GM12878 (cell line): ENCODE measurements around the gene TPRG1. TPM values are rescaled to one million over a fixed set of nuclear protein-coding genes. Genes with fewer than 3 reads are reported as not detected.

Experiments
- ASH2L ChIP-seq: fragments of 300-600, 200-600 bp; sonication (generic); IDR thresholded peaks from 2 replicates; pipeline ENCODE4 v1.6.1; 2017; ENCODE audit warnings: low read depth, mild to moderate bottlenecking, borderline replicate concordance
- BACH1 ChIP-seq: fragments of 450-650 bp; IDR thresholded peaks from 2 replicates; pipeline ENCODE4 v1.6.1; 2017; ENCODE audit warnings: mild to moderate bottlenecking, borderline replicate concordance
- CBX3 ChIP-seq: fragments of 200-600 bp; sonication (generic); IDR thresholded peaks from 2 replicates; pipeline ENCODE4 v1.6.1; 2016; ENCODE audit warnings: low read depth, borderline replicate concordance
- CREM ChIP-seq: IDR thresholded peaks from 2 replicates; pipeline ENCODE4 v1.6.1; 2014; ENCODE audit warnings: antibody characterized with exemption, low read depth
- DPF2 ChIP-seq: fragments of 450-650 bp; IDR thresholded peaks from 2 replicates; pipeline ENCODE4 v1.6.1; 2017; ENCODE audit warnings: mild to moderate bottlenecking
- E4F1 ChIP-seq: fragments of 450-650 bp; IDR thresholded peaks from 2 replicates; pipeline ENCODE4 v1.6.1; 2018; ENCODE audit warnings: borderline replicate concordance, mild to moderate bottlenecking; ENCODE audit not compliant: partially characterized antibody
- FOS ChIP-seq: IDR thresholded peaks from 3 replicates; pipeline ENCODE4 v1.6.1; 2011; ENCODE audit warnings: borderline replicate concordance; ENCODE audit not compliant: insufficient read length; ENCODE audit errors: extremely low read depth
- IKZF2 ChIP-seq, 2 experiments: fragments of 450-650 bp; IDR thresholded peaks; 2 replicates each; pipeline ENCODE4 v1.6.1; 2017; ENCODE audit warnings: mild to moderate bottlenecking in 2 of 2, moderate library complexity in 2 of 2
- JUND ChIP-seq: IDR thresholded peaks from 2 replicates; pipeline ENCODE4 v1.6.1; 2012; ENCODE audit warnings: low read depth, mild to moderate bottlenecking, low read length, improper control_type of control experiment, moderate library complexity
- MTA3 ChIP-seq: IDR thresholded peaks from 2 replicates; pipeline ENCODE4 v1.6.1; 2012; ENCODE audit warnings: low read length, inconsistent platforms, borderline replicate concordance
- MYB ChIP-seq: fragments of 150-350 bp; IDR thresholded peaks from 2 replicates; pipeline ENCODE4 v1.6.1; 2014; ENCODE audit warnings: mild to moderate bottlenecking, low read depth, low read length, borderline replicate concordance
- PAX8 ChIP-seq: fragments of 450-650 bp; IDR thresholded peaks from 2 replicates; pipeline ENCODE4 v1.6.1; 2017; ENCODE audit warnings: mild to moderate bottlenecking, moderate library complexity
- POU2F2 ChIP-seq: IDR thresholded peaks from 3 replicates; pipeline ENCODE4 v1.6.1; 2011; ENCODE audit warnings: low read depth, mild to moderate bottlenecking, low read length, borderline replicate concordance
- RCOR1 ChIP-seq: conservative IDR thresholded peaks from 2 replicates; pipeline ENCODE4 v1.6.1; 2012; ENCODE audit warnings: low read depth, low read length, improper control_type of control experiment
- RELB ChIP-seq: fragments of 450-650 bp; IDR thresholded peaks from 2 replicates; pipeline ENCODE4 v1.6.1; 2017; ENCODE audit warnings: low read depth, mild to moderate bottlenecking, moderate library complexity
- RUNX3 ChIP-seq: IDR thresholded peaks from 2 replicates; pipeline ENCODE4 v1.6.1; 2012; ENCODE audit warnings: low read length, inconsistent platforms
- SMAD5 ChIP-seq: IDR thresholded peaks from 2 replicates; pipeline ENCODE4 v1.6.1; 2016; ENCODE audit warnings: antibody characterized with exemption, low read depth
- SMC3 ChIP-seq: IDR thresholded peaks from 2 replicates; pipeline ENCODE4 v1.6.1; 2011; ENCODE audit warnings: low read length, improper control_type of control experiment, borderline replicate concordance
- SP1 ChIP-seq: IDR thresholded peaks from one replicate; pipeline ENCODE4 v1.6.1; 2011; ENCODE audit warnings: low read depth, low read length
- STAT3 ChIP-seq: IDR thresholded peaks from 2 replicates; pipeline ENCODE4 v1.6.1; 2011; ENCODE audit warnings: low read depth, low read length, improper control_type of control experiment
- SUZ12 ChIP-seq: fragments of 200-600 bp; sonication (generic); IDR thresholded peaks from one replicate; pipeline ENCODE4 v1.6.1; 2018; ENCODE audit warnings: antibody characterized with exemption, mild to moderate bottlenecking; ENCODE audit not compliant: unreplicated experiment
- TAF1 ChIP-seq: IDR thresholded peaks from 2 replicates; pipeline ENCODE4 v1.6.1; 2011; ENCODE audit warnings: mild to moderate bottlenecking, low read depth, low read length, borderline replicate concordance
- ZNF207 ChIP-seq: fragments of 450-650 bp; IDR thresholded peaks from 2 replicates; pipeline ENCODE4 v1.6.1; 2014; ENCODE audit warnings: antibody characterized with exemption, mild to moderate bottlenecking, borderline replicate concordance
- ZNF217 ChIP-seq: fragments of 450-650 bp; IDR thresholded peaks from 2 replicates; pipeline ENCODE4 v1.6.1; 2017; ENCODE audit warnings: antibody characterized with exemption, mild to moderate bottlenecking
- polyA plus RNA-seq, 11 experiments: library from polyadenylated mRNA; depleted of rRNA in 4 of 11; unstranded in 6 of 11; stranded (reverse) in 5 of 11; fragments of >200 nt; fragmentation: Nextera tagmentation in 4 of 11; fragmentation: Illumina TruSeq in 1 of 11; extraction: Ambion mirVana in 4 of 11; extraction: Trizol in 1 of 11; gene quantifications; 1 replicate in 1 of 11; 2 replicates in 10 of 11; pipeline versions ENCODE4 v1.2.1 to v1.2.3, GENCODE V29; 2011 to 2016; ENCODE audit warnings: inconsistent platforms in 2 of 11, missing spikeins in 2 of 11, low read depth in 1 of 11
- total RNA-seq, 4 experiments: library from RNA; depleted of rRNA in 3 of 4; stranded (reverse); fragments of >200 nt in 3 of 4; fragmentation: Illumina TruSeq in 1 of 4; extraction: Trizol in 1 of 4; gene quantifications; 2 replicates each; pipeline versions ENCODE4 v1.2.1 to v1.2.3, GENCODE V29; 2013 to 2021
- TF ChIP-seq, protein P1 (sequence below), 3 experiments: IDR thresholded peaks in 2 of 3; conservative IDR thresholded peaks in 1 of 3; 2 replicates each; pipeline ENCODE4 v1.5.1; 2011; ENCODE audit warnings: low read depth in 3 of 3, low read length in 3 of 3, mild to moderate bottlenecking in 3 of 3, control low read depth in 2 of 3, moderate library complexity in 2 of 3, inconsistent platforms in 1 of 3, mixed read lengths in 1 of 3; ENCODE audit not compliant: control insufficient read depth in 2 of 3, insufficient read depth in 1 of 3; ENCODE audit errors: extremely low read depth in 1 of 3

The TPRG1 gene
- total and polyA plus RNA-seq, 10 of the 15 experiments (the other 5 are each of a cell fraction or from before 2014, with no cell fraction given): 0.26 to 30.7 (median 3.6) TPM

DNA sequence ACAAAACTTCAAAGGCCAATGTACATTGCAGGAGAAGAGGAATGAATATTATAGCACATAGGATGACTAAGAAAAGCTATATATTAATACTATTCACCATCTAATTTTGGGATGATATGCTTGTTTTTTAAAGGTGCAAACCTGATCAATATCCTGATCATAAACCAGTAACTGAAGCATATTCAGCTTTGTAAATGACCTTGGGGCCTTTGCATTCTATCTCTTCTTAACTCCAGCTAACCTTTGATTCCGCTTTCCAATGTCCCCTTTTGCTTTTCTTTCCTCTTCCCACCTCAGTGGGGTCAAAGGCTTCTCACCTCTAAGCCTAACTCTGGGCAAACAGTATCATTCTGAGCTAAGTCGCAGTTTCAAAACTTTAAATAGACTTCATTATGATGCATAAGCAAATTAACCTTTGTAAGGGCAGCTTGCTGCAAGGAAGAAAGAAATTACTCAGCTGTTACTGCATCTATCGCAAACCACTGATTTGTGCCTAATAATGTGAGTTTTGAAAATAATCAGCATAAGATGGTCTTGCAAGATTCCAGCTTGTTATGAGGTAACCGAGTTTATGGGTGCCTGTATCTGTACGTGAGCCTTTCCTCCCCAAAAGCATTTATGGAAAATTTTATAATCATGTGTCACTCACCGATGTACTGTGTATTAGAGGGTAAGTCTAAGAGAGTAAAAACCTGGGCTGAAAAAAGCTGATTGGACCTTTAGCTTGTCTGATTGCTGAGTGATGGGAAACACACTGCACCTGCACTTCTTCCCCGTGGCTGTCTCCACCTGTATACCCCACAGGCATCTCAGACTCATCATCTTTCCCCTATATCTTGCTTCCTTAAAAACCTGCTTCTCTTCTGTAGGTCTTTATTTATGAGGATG lies 116.8 kb downstream of the TPRG1 start (continued):
- 0 out of 2 replicates have a peak, but pooled peaks have one; percentile 26 for TF ChIP-seq RELB
- 0 out of 2 replicates have a peak, but pooled peaks have one; percentile 80 for TF ChIP-seq RCOR1
- peak; percentile 90; the same call in 1 of the 2 replicates for TF ChIP-seq MTA3
- TF ChIP-seq MYB: no peak
- 0 out of 2 replicates have a peak, but pooled peaks have one; percentile 62 for TF ChIP-seq DPF2
- TF ChIP-seq PAX8: no peak
- 0 out of 2 replicates have a peak, but pooled peaks have one; percentile 40 for TF ChIP-seq ASH2L
- peak; percentile 96 for TF ChIP-seq ZNF217
- TF ChIP-seq SMC3: no peak
- TF ChIP-seq, protein P1, sequence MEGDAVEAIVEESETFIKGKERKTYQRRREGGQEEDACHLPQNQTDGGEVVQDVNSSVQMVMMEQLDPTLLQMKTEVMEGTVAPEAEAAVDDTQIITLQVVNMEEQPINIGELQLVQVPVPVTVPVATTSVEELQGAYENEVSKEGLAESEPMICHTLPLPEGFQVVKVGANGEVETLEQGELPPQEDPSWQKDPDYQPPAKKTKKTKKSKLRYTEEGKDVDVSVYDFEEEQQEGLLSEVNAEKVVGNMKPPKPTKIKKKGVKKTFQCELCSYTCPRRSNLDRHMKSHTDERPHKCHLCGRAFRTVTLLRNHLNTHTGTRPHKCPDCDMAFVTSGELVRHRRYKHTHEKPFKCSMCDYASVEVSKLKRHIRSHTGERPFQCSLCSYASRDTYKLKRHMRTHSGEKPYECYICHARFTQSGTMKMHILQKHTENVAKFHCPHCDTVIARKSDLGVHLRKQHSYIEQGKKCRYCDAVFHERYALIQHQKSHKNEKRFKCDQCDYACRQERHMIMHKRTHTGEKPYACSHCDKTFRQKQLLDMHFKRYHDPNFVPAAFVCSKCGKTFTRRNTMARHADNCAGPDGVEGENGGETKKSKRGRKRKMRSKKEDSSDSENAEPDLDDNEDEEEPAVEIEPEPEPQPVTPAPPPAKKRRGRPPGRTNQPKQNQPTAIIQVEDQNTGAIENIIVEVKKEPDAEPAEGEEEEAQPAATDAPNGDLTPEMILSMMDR (IDR thresholded peaks at IDR 0.05 in 2 of 3, conservative IDR thresholded peaks at IDR 0.05 in 1 of 3; ENCODE audit: control insufficient read depth in 2 of 3, extremely low read depth in 1 of 3, insufficient read depth in 1 of 3, low read depth in 3 of 3, low read length in 3 of 3): no peak
- TF ChIP-seq ZNF207: no peak
- TF ChIP-seq SMAD5: no peak
- TF ChIP-seq E4F1: no peak
- TF ChIP-seq CBX3: no peak
- peak; percentile 86 to 90 for TF ChIP-seq IKZF2 (IDR thresholded peaks at IDR 0.05)
- TF ChIP-seq FOS: no peak
- peak; percentile 92 for TF ChIP-seq POU2F2
- TF ChIP-seq CREM: peak; percentile 71
- no peak for TF ChIP-seq SUZ12
- TF ChIP-seq STAT3: peak; percentile 88; the same call in 1 of the 2 replicates
- TF ChIP-seq JUND: peak; percentile 36; the same call in 1 of the 2 replicates
- TF ChIP-seq TAF1: no peak
- no peak for TF ChIP-seq SP1
- TF ChIP-seq RUNX3: peak; percentile 89
- TF ChIP-seq BACH1: no peak
